Osteoblast (primary cell): ENCODE results near the gene FEM1B. TPM values are rescaled to one million over a fixed set of nuclear protein-coding genes. Genes with fewer than 3 reads are reported as not detected.

Experiments
- DNase-seq: peaks from one replicate; pipeline ENCODE4 v3.0.0; 2011; ENCODE audit warnings: low spot score, mixed read lengths; ENCODE audit not compliant: insufficient read length; ENCODE audit errors: missing footprints
- H2AFZ ChIP-seq: 2 replicates; pipeline ENCODE4 v1.6.0; 2011; ENCODE audit warnings: mild to moderate bottlenecking, low read length
- H3K27ac ChIP-seq: 2 replicates; pipeline ENCODE4 v1.5.1; 2011; ENCODE audit warnings: mild to moderate bottlenecking, low read depth, low read length, moderate library complexity
- H3K27me3 ChIP-seq: 2 replicates; pipeline ENCODE4 v1.6.0; 2012; ENCODE audit warnings: mild to moderate bottlenecking, control low read depth, inconsistent platforms, low read length, moderate library complexity; ENCODE audit not compliant: insufficient read depth
- H3K36me3 ChIP-seq: 2 replicates; pipeline ENCODE4 v1.5.1; 2011; ENCODE audit warnings: mild to moderate bottlenecking, low read length, control low read depth, moderate library complexity; ENCODE audit not compliant: insufficient read depth
- H3K4me1 ChIP-seq: 2 replicates; pipeline ENCODE4 v1.5.1; 2011; ENCODE audit warnings: mild to moderate bottlenecking, low read length, control low read depth, moderate library complexity; ENCODE audit not compliant: insufficient read depth
- H3K4me2 ChIP-seq: 2 replicates; pipeline ENCODE4 v1.6.0; 2011; ENCODE audit warnings: mild to moderate bottlenecking, low read length; ENCODE audit not compliant: insufficient read depth
- H3K4me3 ChIP-seq: fragments of 200-600 bp; sonication (generic); 3 replicates; pipeline ENCODE4 v1.5.1; 2012; ENCODE audit warnings: mild to moderate bottlenecking, low read length, inconsistent platforms; ENCODE audit not compliant: insufficient read depth
- H3K79me2 ChIP-seq: 2 replicates; pipeline ENCODE4 v1.6.0; 2012; ENCODE audit warnings: mild to moderate bottlenecking, low read length, control low read depth, inconsistent platforms; ENCODE audit not compliant: insufficient read depth
- H3K9me3 ChIP-seq: 2 replicates; pipeline ENCODE4 v1.5.1; 2011; ENCODE audit warnings: low read depth, low read length, control low read depth
- H4K20me1 ChIP-seq: 2 replicates; pipeline ENCODE4 v1.6.0; 2012; ENCODE audit warnings: mild to moderate bottlenecking, low read length, control low read depth; ENCODE audit not compliant: insufficient read depth
- total RNA-seq: library from RNA; depleted of rRNA; stranded (reverse); fragments of >200 nt; gene quantifications from 2 replicates; pipeline ENCODE4 v1.2.3, GENCODE V29; 2012
- TF ChIP-seq, protein P1 (sequence below): IDR thresholded peaks from 2 replicates; pipeline ENCODE4 v1.5.1; 2011; ENCODE audit warnings: mild to moderate bottlenecking, low read depth, low read length, moderate library complexity; ENCODE audit errors: extremely low read depth

FEM1B gene
- total RNA-seq, 1 donor, result 35.5 TPM

DNA sequence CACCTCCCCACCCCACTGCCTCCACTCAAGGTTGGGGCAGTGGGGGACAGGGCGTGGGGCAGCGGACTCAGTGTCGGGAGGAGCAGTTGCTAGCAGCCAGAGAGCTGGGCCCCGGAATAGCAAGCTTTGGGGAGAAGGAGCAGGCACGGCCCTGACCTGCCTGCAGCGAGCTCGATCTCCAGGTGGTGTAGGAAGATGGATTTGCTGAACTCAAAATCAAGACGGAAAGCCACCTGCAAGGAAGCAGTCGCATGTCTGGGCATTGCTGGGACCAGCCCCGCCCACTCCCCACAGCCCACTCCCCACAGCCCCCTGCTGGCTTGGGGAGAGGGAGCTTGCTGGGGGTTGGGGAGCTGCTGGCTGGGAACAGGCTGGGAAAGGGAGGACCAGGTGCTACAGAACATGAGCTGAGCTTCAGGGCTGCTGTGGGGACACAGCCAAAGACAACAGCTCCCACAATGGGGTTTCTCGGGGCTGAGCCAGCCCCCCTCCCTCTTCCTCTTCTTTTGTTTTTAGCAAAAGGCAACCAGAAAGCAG, 38.0 kb downstream of the FEM1B start:
- H3K36me3 ChIP-seq, result peaks cover 94% of the 10 kb centered on the region
- H4K20me1 ChIP-seq, result peaks cover 11% of the 10 kb centered on the region
- DNase-seq, result no peak

DNA sequence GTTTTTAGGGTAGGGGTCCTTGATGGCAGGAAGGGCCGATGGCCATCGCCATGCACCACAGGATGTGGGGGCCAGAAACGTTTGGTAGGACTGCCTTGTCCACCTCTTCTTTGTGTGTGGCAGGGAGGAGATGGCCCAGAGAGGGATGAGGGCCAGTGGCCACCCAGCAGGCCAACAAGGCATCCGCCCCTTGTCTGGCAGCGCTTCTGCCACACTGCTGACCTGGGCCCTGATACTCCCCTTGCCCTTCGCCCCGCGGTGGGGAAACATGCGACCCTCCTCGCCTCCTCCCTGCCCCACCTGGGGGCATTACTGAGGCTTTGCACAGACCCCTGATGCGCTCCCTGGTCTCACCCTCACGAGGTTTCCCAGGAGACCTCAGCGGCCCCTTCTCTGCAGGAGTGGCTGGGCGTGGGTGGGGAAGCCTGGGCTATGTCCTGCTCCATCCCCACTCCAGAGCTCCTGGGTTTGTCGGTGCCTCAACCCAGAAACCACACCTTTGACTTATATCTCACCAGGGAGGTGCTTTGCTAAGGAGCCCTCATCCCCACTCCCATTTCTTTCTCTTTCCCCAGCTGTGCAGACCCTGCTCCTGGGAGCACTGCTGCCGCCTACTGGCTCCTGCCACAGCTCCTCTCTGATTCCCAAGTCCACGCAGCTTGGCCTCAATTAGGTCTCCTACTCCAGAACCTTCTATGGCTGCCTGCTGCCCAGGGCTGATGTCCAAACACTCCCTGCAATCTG, 38.7 kb downstream of the FEM1B start:
- no peaks in the 10 kb centered on the region for H3K79me2 ChIP-seq
- H3K4me3 ChIP-seq, result no peak overlapping the region
- no peak overlapping the region for H3K27ac ChIP-seq
- no peaks in the 10 kb centered on the region for H3K27me3 ChIP-seq
- peaks cover 94% of the 10 kb centered on the region for H3K36me3 ChIP-seq
- no peaks in the 10 kb centered on the region for H3K9me3 ChIP-seq
- no peak for DNase-seq
- H2AFZ ChIP-seq, result no peak overlapping the region
- TF ChIP-seq, protein P1, sequence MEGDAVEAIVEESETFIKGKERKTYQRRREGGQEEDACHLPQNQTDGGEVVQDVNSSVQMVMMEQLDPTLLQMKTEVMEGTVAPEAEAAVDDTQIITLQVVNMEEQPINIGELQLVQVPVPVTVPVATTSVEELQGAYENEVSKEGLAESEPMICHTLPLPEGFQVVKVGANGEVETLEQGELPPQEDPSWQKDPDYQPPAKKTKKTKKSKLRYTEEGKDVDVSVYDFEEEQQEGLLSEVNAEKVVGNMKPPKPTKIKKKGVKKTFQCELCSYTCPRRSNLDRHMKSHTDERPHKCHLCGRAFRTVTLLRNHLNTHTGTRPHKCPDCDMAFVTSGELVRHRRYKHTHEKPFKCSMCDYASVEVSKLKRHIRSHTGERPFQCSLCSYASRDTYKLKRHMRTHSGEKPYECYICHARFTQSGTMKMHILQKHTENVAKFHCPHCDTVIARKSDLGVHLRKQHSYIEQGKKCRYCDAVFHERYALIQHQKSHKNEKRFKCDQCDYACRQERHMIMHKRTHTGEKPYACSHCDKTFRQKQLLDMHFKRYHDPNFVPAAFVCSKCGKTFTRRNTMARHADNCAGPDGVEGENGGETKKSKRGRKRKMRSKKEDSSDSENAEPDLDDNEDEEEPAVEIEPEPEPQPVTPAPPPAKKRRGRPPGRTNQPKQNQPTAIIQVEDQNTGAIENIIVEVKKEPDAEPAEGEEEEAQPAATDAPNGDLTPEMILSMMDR, result peak; percentile 34
- peaks cover 23% of the 10 kb centered on the region for H3K4me1 ChIP-seq
- peaks cover 10% of the 10 kb centered on the region for H4K20me1 ChIP-seq
- H3K4me2 ChIP-seq, result no peak overlapping the region

More for the DNA sequence above, 38.0 kb downstream of the FEM1B start:
- no peak overlapping the region for H3K27ac ChIP-seq
- no peak overlapping the region for H2AFZ ChIP-seq
- TF ChIP-seq, protein P1, result no peak
- H3K4me3 ChIP-seq, result no peak overlapping the region
- peaks cover 23% of the 10 kb centered on the region for H3K4me1 ChIP-seq
- H3K27me3 ChIP-seq, result no peaks in the 10 kb centered on the region
- no peak overlapping the region for H3K4me2 ChIP-seq
- no peaks in the 10 kb centered on the region for H3K79me2 ChIP-seq
- H3K9me3 ChIP-seq, result no peaks in the 10 kb centered on the region

DNA sequence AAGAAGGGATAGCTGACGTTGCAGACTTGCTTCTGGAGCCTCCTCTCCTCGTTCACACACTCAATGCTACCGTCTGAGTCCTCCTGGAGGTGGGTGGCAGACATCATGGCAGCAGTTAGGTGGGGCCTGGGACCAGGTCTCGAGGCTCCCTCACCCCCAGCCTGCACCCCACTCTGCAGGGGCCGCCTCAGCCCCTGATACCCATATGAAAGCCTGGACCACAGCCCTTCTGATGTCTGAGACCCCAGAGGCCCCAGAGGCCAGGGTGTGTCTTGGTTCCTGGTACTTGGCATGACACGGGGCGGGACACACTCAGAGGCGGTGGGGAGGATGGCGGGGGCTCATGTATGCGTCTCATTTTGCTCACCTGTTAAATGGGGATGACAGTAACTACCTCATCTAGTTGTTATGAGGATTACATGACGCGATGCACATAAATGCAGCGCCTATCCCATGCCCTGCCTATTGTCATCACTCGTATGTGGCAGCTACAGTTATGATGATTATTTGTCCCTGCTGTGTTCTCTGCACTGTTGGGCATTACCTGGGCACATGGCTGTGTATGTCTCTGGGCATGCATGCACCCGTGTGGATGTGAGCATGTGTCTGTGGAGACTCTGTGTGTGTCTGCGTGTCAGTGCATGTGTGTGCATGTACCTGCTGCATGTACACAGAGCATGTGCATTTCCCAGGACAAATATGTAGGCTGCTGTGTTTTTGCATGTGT, 39.9 kb downstream of the FEM1B start:
- H3K4me3 ChIP-seq, result no peak overlapping the region
- H3K4me2 ChIP-seq, result no peak overlapping the region
- TF ChIP-seq, protein P1, result no peak
- no peak overlapping the region for H3K27ac ChIP-seq
- no peaks in the 10 kb centered on the region for H3K79me2 ChIP-seq
- H2AFZ ChIP-seq, result no peak overlapping the region
- peaks cover 94% of the 10 kb centered on the region for H3K36me3 ChIP-seq
- H3K27me3 ChIP-seq, result no peaks in the 10 kb centered on the region
- DNase-seq, result no peak
- H4K20me1 ChIP-seq, result peaks cover 6% of the 10 kb centered on the region
- peaks cover 22% of the 10 kb centered on the region for H3K4me1 ChIP-seq
- no peaks in the 10 kb centered on the region for H3K9me3 ChIP-seq
